GM10266 (cell line): Measurements from ENCODE around the gene TWNK.

Experiments used
- DNase-seq: peaks from one replicate; pipeline ENCODE4 v3.0.0; 2012; ENCODE audit errors: extremely low spot score
- CTCF ChIP-seq: IDR thresholded peaks from 2 replicates; pipeline ENCODE4 v1.5.1; 2012; ENCODE audit warnings: mild to moderate bottlenecking, low read depth; ENCODE audit not compliant: control insufficient read depth, insufficient read depth; ENCODE audit errors: missing control alignments

TWNK gene

GRCh38 chr10:100962351-100963080, 24.8 kb upstream of the TWNK start:
- DNase-seq = no peak
- no peak for TF ChIP-seq CTCF

GRCh38 chr10:100963826-100964225, 23.5 kb upstream of the TWNK start:
- no peak for DNase-seq
- TF ChIP-seq CTCF = no peak

GRCh38 chr10:100965820-100966219, 21.5 kb upstream of the TWNK start:
- no peak for DNase-seq
- TF ChIP-seq CTCF = no peak

GRCh38 chr10:100966887-100967286, 20.5 kb upstream of the TWNK start:
- no peak for DNase-seq
- no peak for TF ChIP-seq CTCF

- no peak for DNase-seq
- no peak for TF ChIP-seq CTCF
These were observed 20.0 kb upstream of the TWNK start for GRCh38 chr10:100967332-100967731.

GRCh38 chr10:100968062-100968736, 19.1 kb upstream of the TWNK start:
- DNase-seq = no peak
- no peak for TF ChIP-seq CTCF

GRCh38 chr10:100968863-100969186, 18.5 kb upstream of the TWNK start:
- DNase-seq = no peak
- TF ChIP-seq CTCF = no peak
